GM23338 (cell line): ENCODE measurements around the gene CDKN2D. TPM values are rescaled to one million over a fixed set of nuclear protein-coding genes. Genes with fewer than 3 reads are reported as not detected.

Experiments
- ATAC-seq: fragments of 200-7000 bp; cut with Tn5 transposase; 3 replicates; pipeline ENCODE4 v1.9.1; 2020
- DNase-seq: peaks from one replicate; pipeline ENCODE4 v3.0.0-alpha.2; 2015; ENCODE audit warnings: low spot score
- H2AFZ ChIP-seq: fragments of 200-600 bp; sonication (generic); 2 replicates; pipeline ENCODE4 v1.8.0; 2016; ENCODE audit warnings: antibody characterized with exemption, mild to moderate bottlenecking, moderate library complexity
- H3F3A ChIP-seq: fragments of 200-600 bp; sonication (generic); replicated peaks from 2 replicates; pipeline ENCODE4 v1.8.0; 2017; ENCODE audit warnings: antibody characterized with exemption, mixed run types, low read depth
- H3K27ac ChIP-seq: fragments of 200-600 bp; sonication (generic); 2 replicates; pipeline ENCODE4 v1.6.1; 2016; ENCODE audit warnings: low read depth
- H3K27me3 ChIP-seq: fragments of 200-600 bp; sonication (generic); 2 replicates; pipeline ENCODE4 v1.8.0; 2016; ENCODE audit warnings: mild to moderate bottlenecking, mixed run types, moderate library complexity; ENCODE audit not compliant: insufficient read depth
- H3K36me3 ChIP-seq: fragments of 200-600 bp; sonication (generic); 2 replicates; pipeline ENCODE4 v1.8.0; 2016; ENCODE audit warnings: mild to moderate bottlenecking; ENCODE audit not compliant: insufficient read depth
- H3K4me1 ChIP-seq: fragments of 200-600 bp; sonication (generic); 2 replicates; pipeline ENCODE4 v1.8.0; 2016; ENCODE audit warnings: mild to moderate bottlenecking, moderate library complexity; ENCODE audit not compliant: insufficient read depth
- H3K4me2 ChIP-seq: fragments of 200-600 bp; sonication (generic); 2 replicates; pipeline ENCODE4 v1.7.1; 2017; ENCODE audit warnings: mixed run types
- H3K4me3 ChIP-seq: fragments of 200-600 bp; sonication (generic); 2 replicates; pipeline ENCODE4 v1.6.1; 2016; ENCODE audit warnings: mixed run types
- H3K79me2 ChIP-seq: fragments of 200-600 bp; sonication (generic); replicated peaks from 2 replicates; pipeline ENCODE4 v1.8.0; 2017; ENCODE audit warnings: mild to moderate bottlenecking; ENCODE audit not compliant: insufficient read depth
- H3K9me2 ChIP-seq: fragments of 200-600 bp; sonication (generic); 2 replicates; pipeline ENCODE4 v1.8.0; 2017; ENCODE audit not compliant: insufficient read depth
- H4K20me1 ChIP-seq: fragments of 200-600 bp; sonication (generic); replicated peaks from 2 replicates; pipeline ENCODE4 v1.8.0; 2017; ENCODE audit warnings: mild to moderate bottlenecking; ENCODE audit not compliant: insufficient read depth
- H3K27ac Mint-ChIP-seq: 2 replicates; pipeline ENCODE4 v1.8.0; 2020; ENCODE audit warnings: inconsistent platforms, mild to moderate bottlenecking, moderate library complexity, mixed read lengths
- H3K27me3 Mint-ChIP-seq: 3 replicates; pipeline ENCODE4 v1.8.0; 2022; ENCODE audit warnings: low read depth, mild to moderate bottlenecking, moderate library complexity, mixed read lengths, inconsistent platforms; ENCODE audit not compliant: insufficient read depth, poor library complexity
- H3K36me3 Mint-ChIP-seq: 3 replicates; pipeline ENCODE4 v1.8.0; 2021; ENCODE audit warnings: low read depth, mild to moderate bottlenecking, inconsistent platforms, moderate library complexity, mixed read lengths
- H3K4me1 Mint-ChIP-seq: 3 replicates; pipeline ENCODE4 v1.8.0; 2020; ENCODE audit warnings: mild to moderate bottlenecking, inconsistent platforms, mixed read lengths
- H3K4me3 Mint-ChIP-seq: 3 replicates; pipeline ENCODE4 v1.8.0; 2021; ENCODE audit warnings: moderate library complexity, mild to moderate bottlenecking, inconsistent platforms, mixed read lengths
- H3K9me3 Mint-ChIP-seq: 3 replicates; pipeline ENCODE4 v1.8.0; 2020; ENCODE audit warnings: moderate library complexity, mild to moderate bottlenecking, inconsistent platforms, mixed read lengths
- CREB1 ChIP-seq: fragments of 250-450 bp; sonication (Bioruptor Pico); IDR thresholded peaks from 2 replicates; pipeline ENCODE4 v1.5.0; 2020; ENCODE audit warnings: low read depth, mild to moderate bottlenecking, moderate library complexity
- CTCF ChIP-seq, 2 experiments: fragments of 200-600 bp in 1 of 2; sonication (generic) in 1 of 2; conservative IDR thresholded peaks; 2 replicates each; pipeline versions ENCODE4 v1.5.1 to v1.6.1; 2016 to 2017; ENCODE audit warnings: antibody characterized with exemption in 2 of 2, low read depth in 2 of 2, mild to moderate bottlenecking in 2 of 2, moderate library complexity in 1 of 2
- EZH2 ChIP-seq: fragments of 200-600 bp; sonication (generic); IDR thresholded peaks from one replicate; pipeline ENCODE4 v1.8.0; 2017; ENCODE audit warnings: antibody characterized with exemption, mild to moderate bottlenecking, low read depth; ENCODE audit not compliant: unreplicated experiment
- EZH2phosphoT487 ChIP-seq: fragments of 200-600 bp; sonication (generic); IDR thresholded peaks from one replicate; pipeline ENCODE4 v1.8.1; 2018; ENCODE audit warnings: antibody characterized with exemption; ENCODE audit not compliant: unreplicated experiment
- JUNB ChIP-seq: IDR thresholded peaks from one replicate; pipeline ENCODE4 v1.6.1; 2016; ENCODE audit warnings: antibody characterized with exemption; ENCODE audit not compliant: unreplicated experiment
- POLR2AphosphoS5 ChIP-seq: IDR thresholded peaks from 2 replicates; pipeline ENCODE4 v1.6.1; 2016; ENCODE audit warnings: antibody characterized with exemption, low read depth
- STAT1 ChIP-seq: IDR thresholded peaks from one replicate; pipeline ENCODE4 v1.6.1; 2016; ENCODE audit warnings: antibody characterized with exemption; ENCODE audit not compliant: unreplicated experiment
- ZNF114 ChIP-seq: fragments of 250-450 bp; sonication (Bioruptor Pico); IDR thresholded peaks from 2 replicates; pipeline ENCODE4 v1.5.0; 2020; ENCODE audit warnings: mild to moderate bottlenecking, moderate library complexity
- ZNF331 ChIP-seq: fragments of 250-450 bp; sonication (Bioruptor Pico); IDR thresholded peaks from 2 replicates; pipeline ENCODE4 v1.5.0; 2020; ENCODE audit warnings: low read depth, mild to moderate bottlenecking, moderate library complexity
- ZNF462 ChIP-seq: fragments of 250-450 bp; sonication (Bioruptor Pico); IDR thresholded peaks from 2 replicates; pipeline ENCODE4 v1.5.0; 2020; ENCODE audit warnings: mild to moderate bottlenecking, moderate library complexity
- polyA plus RNA-seq: library from polyadenylated mRNA; unstranded; fragments of >200 nt; fragmentation: Nextera tagmentation; extraction: Ambion mirVana; gene quantifications from 2 replicates; pipeline ENCODE4 v1.2.1, GENCODE V29; 2016
- total RNA-seq: library from RNA; depleted of rRNA; stranded (reverse); fragments of >200 nt; shearing (Covaris generic); gene quantifications from 2 replicates; pipeline ENCODE4 v1.2.3, GENCODE V29; 2014
- TF ChIP-seq, protein P1 (sequence below): IDR thresholded peaks from 2 replicates; pipeline ENCODE4 v1.6.1; 2016; ENCODE audit warnings: antibody characterized with exemption

Gene CDKN2D
- total and polyA plus RNA-seq, 2 experiments from 2014 or later = 1.4 to 4.0 TPM

GRCh38 chr19:10525636-10526035, 43.1 kb downstream of the CDKN2D start (continued):
- TF ChIP-seq ZNF462 (CRISPR knock-in tag) (no peak), EZH2phosphoT487 (no peak), CREB1 (CRISPR knock-in tag) (no peak), JUNB (no peak), ZNF114 (CRISPR knock-in tag) (no peak), CTCF (conservative IDR thresholded peaks at IDR 0.05; ENCODE audit: low read depth in 2 of 2) (no peak), STAT1 (no peak)

- no peaks in the 10 kb centered on the region; the same call in 2 of the 3 replicates for H3K36me3 Mint-ChIP-seq
- Histone ChIP-seq H3K36me3 (no peaks in the 10 kb centered on the region; the same call in 1 of the 2 replicates), H3K27ac (no peak overlapping the region), H3K4me3 (no peak overlapping the region), H3K27me3 (peaks cover 24% of the 10 kb centered on the region), H3K4me2 (no peak overlapping the region), H3K9me2 (no peaks in the 10 kb centered on the region), H3F3A (0 out of 2 replicates have a peak, but pooled peaks cover 11% of the 10 kb centered on the region), H3K79me2 (no peaks in the 10 kb centered on the region), H3K4me1 (peaks cover 7% of the 10 kb centered on the region), H4K20me1 (no peaks in the 10 kb centered on the region), H2AFZ (no peak overlapping the region)
- DNase-seq (no peak), ATAC-seq (no peak)
- H3K4me1 Mint-ChIP-seq = peaks cover 15% of the 10 kb centered on the region
- H3K27me3 Mint-ChIP-seq = peaks cover 16% of the 10 kb centered on the region
- H3K27ac Mint-ChIP-seq = no peak overlapping the region
- no peak overlapping the region for H3K4me3 Mint-ChIP-seq
- no peaks in the 10 kb centered on the region; the same call in 2 of the 3 replicates for H3K9me3 Mint-ChIP-seq
- TF ChIP-seq EZH2 (no peak), CTCF (conservative IDR thresholded peaks at IDR 0.05; ENCODE audit: low read depth in 2 of 2) (no peak), ZNF331 (CRISPR knock-in tag) (no peak), EZH2phosphoT487 (no peak), JUNB (no peak), ZNF114 (CRISPR knock-in tag) (no peak), POLR2AphosphoS5 (no peak), CREB1 (CRISPR knock-in tag) (no peak)
- TF ChIP-seq, protein P1, sequence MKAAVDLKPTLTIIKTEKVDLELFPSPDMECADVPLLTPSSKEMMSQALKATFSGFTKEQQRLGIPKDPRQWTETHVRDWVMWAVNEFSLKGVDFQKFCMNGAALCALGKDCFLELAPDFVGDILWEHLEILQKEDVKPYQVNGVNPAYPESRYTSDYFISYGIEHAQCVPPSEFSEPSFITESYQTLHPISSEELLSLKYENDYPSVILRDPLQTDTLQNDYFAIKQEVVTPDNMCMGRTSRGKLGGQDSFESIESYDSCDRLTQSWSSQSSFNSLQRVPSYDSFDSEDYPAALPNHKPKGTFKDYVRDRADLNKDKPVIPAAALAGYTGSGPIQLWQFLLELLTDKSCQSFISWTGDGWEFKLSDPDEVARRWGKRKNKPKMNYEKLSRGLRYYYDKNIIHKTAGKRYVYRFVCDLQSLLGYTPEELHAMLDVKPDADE = no peak
These were observed 45.6 kb downstream of the CDKN2D start for GRCh38 chr19:10523135-10523636.
